Lower lobe of right lung (tissue), 2 donors: Measurements from ENCODE around the gene SPART. TPM values are rescaled to one million over a fixed set of nuclear protein-coding genes. Genes with fewer than 3 reads are reported as not detected.

Experiments used
- ATAC-seq, 2 donors: fragments of 200-7000 bp; cut with Tn5 transposase; one replicate each; pipeline ENCODE4 v1.9.1; 2020 to 2022; ENCODE audit warnings: mild to moderate bottlenecking in 2 of 2, moderate library complexity in 2 of 2
- DNase-seq: peaks from one replicate; pipeline ENCODE4 v3.0.0-alpha.2; 2020
- H3K27ac ChIP-seq: fragments of 200-600 bp; one replicate; pipeline ENCODE4 v1.8.0; 2022
- H3K27me3 ChIP-seq: fragments of 200-600 bp; one replicate; pipeline ENCODE4 v1.8.0; 2022; ENCODE audit warnings: low read depth
- H3K36me3 ChIP-seq: fragments of 200-600 bp; one replicate; pipeline ENCODE4 v1.8.0; 2022; ENCODE audit warnings: mild to moderate bottlenecking
- H3K4me1 ChIP-seq: fragments of 200-600 bp; one replicate; pipeline ENCODE4 v1.8.0; 2022
- H3K4me3 ChIP-seq: fragments of 200-600 bp; one replicate; pipeline ENCODE4 v1.8.0; 2022; ENCODE audit warnings: mild to moderate bottlenecking
- H3K9me3 ChIP-seq: fragments of 200-600 bp; one replicate; pipeline ENCODE4 v1.8.0; 2022
- intact Hi-C: fragments of 100-400 bp; cut with DNase I; formaldehyde crosslinking; loops from one replicate; pipeline ENCODE4 v1.11.0; 2022
- total RNA-seq: library from RNA; stranded (reverse); fragmentation: NEBNext Ultra II Directional; extraction: Animal tissue kit (Norgen Biotek cat#: 25700); gene quantifications from one replicate; pipeline ENCODE4 v1.2.1, GENCODE V29; 2021
- TF ChIP-seq, protein P1 (sequence below): fragments of 200-600 bp; IDR thresholded peaks from one replicate; pipeline ENCODE4 v1.8.0; 2022; ENCODE audit warnings: antibody characterized with exemption, mild to moderate bottlenecking
- donor health status: DM: no; HTN: yes; CAD: no; lungs with severe emphysema.

The SPART gene
- total RNA-seq, 1 donor from 2014 or later: 72.5 TPM

DNA sequence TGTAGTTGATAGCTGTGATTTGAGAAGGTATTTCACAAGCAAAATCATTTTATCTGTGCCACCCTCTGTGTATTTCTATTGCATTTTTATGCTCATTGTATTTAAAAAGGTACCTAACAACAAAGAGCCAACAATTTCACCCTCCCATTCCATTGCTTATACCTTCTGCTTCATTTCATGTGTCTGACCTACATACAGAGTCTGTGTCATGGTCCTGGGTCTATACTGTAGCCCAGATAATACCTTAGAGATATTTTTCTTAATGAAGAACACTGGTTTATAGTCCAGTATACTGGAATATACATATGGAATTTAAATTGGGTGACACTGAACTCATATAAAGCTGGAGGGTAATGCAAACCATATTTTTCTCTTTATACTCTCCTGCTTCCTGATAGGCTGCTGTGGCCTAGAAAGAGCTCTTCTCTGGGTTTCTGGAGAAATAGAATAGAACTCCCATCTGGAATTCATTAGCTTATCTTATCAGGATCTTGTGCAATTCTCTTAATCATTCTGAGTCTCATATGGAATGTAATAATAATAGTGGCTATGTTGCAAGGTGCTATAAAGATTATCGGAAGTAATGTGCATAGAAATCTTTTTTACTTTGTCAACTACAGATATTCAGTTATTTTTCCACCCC is 31.8 kb upstream of the SPART start:
- Histone ChIP-seq H3K4me1 (no peaks in the 10 kb centered on the region), H3K27ac (no peak overlapping the region), H3K36me3 (no peaks in the 10 kb centered on the region), H3K27me3 (no peaks in the 10 kb centered on the region), H3K4me3 (no peak overlapping the region), H3K9me3 (no peaks in the 10 kb centered on the region)
- intact Hi-C loops: no loop called here
- DNase-seq (no peak), ATAC-seq (no peak)
- TF ChIP-seq, protein P1, sequence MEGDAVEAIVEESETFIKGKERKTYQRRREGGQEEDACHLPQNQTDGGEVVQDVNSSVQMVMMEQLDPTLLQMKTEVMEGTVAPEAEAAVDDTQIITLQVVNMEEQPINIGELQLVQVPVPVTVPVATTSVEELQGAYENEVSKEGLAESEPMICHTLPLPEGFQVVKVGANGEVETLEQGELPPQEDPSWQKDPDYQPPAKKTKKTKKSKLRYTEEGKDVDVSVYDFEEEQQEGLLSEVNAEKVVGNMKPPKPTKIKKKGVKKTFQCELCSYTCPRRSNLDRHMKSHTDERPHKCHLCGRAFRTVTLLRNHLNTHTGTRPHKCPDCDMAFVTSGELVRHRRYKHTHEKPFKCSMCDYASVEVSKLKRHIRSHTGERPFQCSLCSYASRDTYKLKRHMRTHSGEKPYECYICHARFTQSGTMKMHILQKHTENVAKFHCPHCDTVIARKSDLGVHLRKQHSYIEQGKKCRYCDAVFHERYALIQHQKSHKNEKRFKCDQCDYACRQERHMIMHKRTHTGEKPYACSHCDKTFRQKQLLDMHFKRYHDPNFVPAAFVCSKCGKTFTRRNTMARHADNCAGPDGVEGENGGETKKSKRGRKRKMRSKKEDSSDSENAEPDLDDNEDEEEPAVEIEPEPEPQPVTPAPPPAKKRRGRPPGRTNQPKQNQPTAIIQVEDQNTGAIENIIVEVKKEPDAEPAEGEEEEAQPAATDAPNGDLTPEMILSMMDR: no peak

GRCh38 chr13:36374063-36374462 is 27.9 kb upstream of the SPART start:
- Histone ChIP-seq H3K4me3 (no peak overlapping the region), H3K36me3 (no peaks in the 10 kb centered on the region), H3K4me1 (no peaks in the 10 kb centered on the region), H3K27ac (no peak overlapping the region), H3K27me3 (no peaks in the 10 kb centered on the region), H3K9me3 (no peaks in the 10 kb centered on the region)
- TF ChIP-seq, protein P1: no peak
- DNase-seq: no peak
- intact Hi-C loops: no loop called here
- ATAC-seq: no peak

GRCh38 chr13:36371185-36371584 is 25.0 kb upstream of the SPART start:
- DNase-seq (no peak), ATAC-seq (no peak)
- intact Hi-C loops: no loop called here
- Histone ChIP-seq H3K4me3 (no peak overlapping the region), H3K9me3 (no peaks in the 10 kb centered on the region), H3K27ac (no peak overlapping the region), H3K36me3 (no peaks in the 10 kb centered on the region), H3K27me3 (no peaks in the 10 kb centered on the region), H3K4me1 (no peaks in the 10 kb centered on the region)
- TF ChIP-seq, protein P1: no peak

GRCh38 chr13:36370108-36370429 is 23.9 kb upstream of the SPART start:
- no peaks in the 10 kb centered on the region for H3K27me3 ChIP-seq
- no peaks in the 10 kb centered on the region for H3K9me3 ChIP-seq
- TF ChIP-seq, protein P1: no peak
- no peaks in the 10 kb centered on the region for H3K36me3 ChIP-seq
- H3K27ac ChIP-seq: no peak overlapping the region
- intact Hi-C loops: no loop called here
- H3K4me1 ChIP-seq: no peaks in the 10 kb centered on the region
- ATAC-seq (no peak), DNase-seq (no peak)
- no peak overlapping the region for H3K4me3 ChIP-seq

DNA sequence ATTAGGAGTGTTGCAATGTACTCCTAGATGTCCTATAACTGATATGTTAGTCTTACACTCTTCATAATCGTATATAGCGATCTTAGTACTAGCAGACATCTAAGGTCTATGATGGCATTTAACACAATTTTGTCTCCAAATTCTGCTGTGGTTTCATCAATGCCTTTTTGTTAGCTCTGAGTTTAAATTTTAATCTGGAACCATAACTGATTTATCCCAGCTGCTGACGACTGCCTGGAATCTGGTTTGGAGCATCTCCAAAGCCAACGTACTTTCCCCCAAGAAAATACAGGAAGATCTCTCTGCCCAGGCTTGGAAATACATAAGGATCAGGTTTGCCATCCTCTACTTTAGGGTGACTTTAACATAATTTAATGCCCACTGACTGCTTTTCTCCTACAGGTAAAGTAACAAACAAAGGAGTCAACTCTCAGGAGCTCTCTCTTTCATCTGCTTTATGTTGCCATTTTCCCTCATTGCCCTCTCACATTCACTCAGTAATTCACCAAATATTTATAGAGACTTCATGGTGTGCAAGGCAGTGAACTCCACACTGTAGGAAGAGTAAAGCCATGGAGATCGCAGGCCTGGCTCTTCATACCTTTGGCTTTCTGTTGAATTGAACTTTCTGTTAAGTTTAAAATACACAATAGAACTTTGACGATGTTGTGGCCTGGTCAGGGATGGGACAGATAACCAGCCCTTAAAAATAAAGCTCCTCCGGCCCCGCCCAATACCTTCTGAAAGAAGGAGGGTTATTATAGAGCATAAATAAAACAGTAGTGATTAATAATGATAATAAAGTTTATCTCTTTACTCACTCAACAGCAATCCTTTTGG is 23.3 kb upstream of the SPART start:
- H3K9me3 ChIP-seq: no peaks in the 10 kb centered on the region
- no peaks in the 10 kb centered on the region for H3K36me3 ChIP-seq

More for the DNA sequence above, 23.3 kb upstream of the SPART start:
- intact Hi-C loops: no loop called here
- no peak for ATAC-seq
- DNase-seq: no peak
- TF ChIP-seq, protein P1: no peak
- no peaks in the 10 kb centered on the region for H3K27me3 ChIP-seq
- no peaks in the 10 kb centered on the region for H3K4me1 ChIP-seq
- no peak overlapping the region for H3K4me3 ChIP-seq
- H3K27ac ChIP-seq: no peak overlapping the region
